Activated naive CD4-positive, alpha-beta T cell treated with anti-CD3 and anti-CD28 coated beads for 36 hours (primary cell): ENCODE measurements around the gene KLHL7. TPM values are rescaled to one million over a fixed set of nuclear protein-coding genes. Genes with fewer than 3 reads are reported as not detected.

Source experiments
- total RNA-seq, 2 experiments: library from RNA; stranded (reverse); gene quantifications; one replicate each; pipeline ENCODE4 v1.2.3, GENCODE V29; 2021

Gene KLHL7
- total RNA-seq, 2 experiments from 2014 or later: 24.0 to 26.4 TPM

Other genes starting within 250 kb of the KLHL7 start
- 10 to 100 TPM; 19.5 to 19.7 TPM for gene HYCC1, start 91.7 kb upstream of the KLHL7 start, total RNA-seq
- gene NUP42, start 76.3 kb downstream of the KLHL7 start, total RNA-seq: 10 to 100 TPM; 15.2 to 17.0 TPM
- under 1 TPM; 0.38 to 0.54 TPM for gene GPNMB, start 141.0 kb downstream of the KLHL7 start, total RNA-seq
- 100 to 1,000 TPM in 1 of 2 experiments, 10 to 100 TPM in 1; 98.4 to 101 TPM for gene MALSU1, start 193.6 kb downstream of the KLHL7 start, total RNA-seq